ENCODE results near the gene HIVEP3. TPM values are rescaled to one million over a fixed set of nuclear protein-coding genes. Genes with fewer than 3 reads are reported as not detected.

Gene HIVEP3
- total RNA-seq, 1 experiment from 2014 or later = 1.4 TPM

- H3K4ac ChIP-seq (ENCODE audit: low read depth, low read length) = no peak overlapping the region
- no peaks in the 10 kb centered on the region for H3K9me3 ChIP-seq (ENCODE audit: control insufficient read depth, low read depth, low read length)
- H3K14ac ChIP-seq (ENCODE audit: insufficient read depth, low read length) = no peak overlapping the region
- H3K56ac ChIP-seq (ENCODE audit: insufficient read length, low read depth, low read length) = no peak overlapping the region
- H2BK5ac ChIP-seq (ENCODE audit: insufficient read length, low read length) = no peak overlapping the region
- no peak overlapping the region for H2BK120ac ChIP-seq (ENCODE audit: low read depth, low read length, poor library complexity, severe bottlenecking)
- H3K4me1 ChIP-seq (ENCODE audit: insufficient read depth, low read length) = no peaks in the 10 kb centered on the region
- no peak for TF ChIP-seq CTCF (conservative IDR thresholded peaks at IDR 0.05)
- Mint-ChIP-seq H3K27ac (no peak overlapping the region), H3K4me1 (peaks cover 13 to 15% of the 10 kb centered on the region in 2 experiments), H3K27me3 (ENCODE audit: low read depth) (peaks cover 4% of the 10 kb centered on the region; the same call in 1 of the 2 replicates), H3K9me3 (no peaks in the 10 kb centered on the region), H3K4me3 (no peak overlapping the region), H3K36me3 (ENCODE audit: insufficient read depth in 1 of 3, low read depth in 3 of 3) (no peaks in the 10 kb centered on the region)
- H3K27me3 ChIP-seq (ENCODE audit: insufficient read depth, low read length) = no peaks in the 10 kb centered on the region
- no peak overlapping the region for H4K5ac ChIP-seq (ENCODE audit: insufficient read length, low read depth, low read length)
- no peak overlapping the region for H3K4me2 ChIP-seq (ENCODE audit: insufficient read depth, insufficient read length, low read length)
- no peak overlapping the region for H2AFZ ChIP-seq (ENCODE audit: low read length)
- no peak overlapping the region for H3K27ac ChIP-seq (ENCODE audit: insufficient read length, low read depth, low read length)
- H3K9ac ChIP-seq (ENCODE audit: extremely low read depth, insufficient read length, low read length) = no peak overlapping the region
- H4K91ac ChIP-seq (ENCODE audit: insufficient read length, low read depth, low read length) = no peak overlapping the region
- H2BK12ac ChIP-seq (ENCODE audit: insufficient read length, low read depth, low read length) = no peak overlapping the region
- no peaks in the 10 kb centered on the region for H3K79me1 ChIP-seq (ENCODE audit: insufficient read depth, low read depth, low read length, poor library complexity, severe bottlenecking)
- no peak overlapping the region for H3T11ph ChIP-seq (ENCODE audit: low read length)
- H2BK15ac ChIP-seq (ENCODE audit: low read depth, low read length) = no peak overlapping the region
- H3K79me2 ChIP-seq (ENCODE audit: insufficient read depth, low read length) = no peaks in the 10 kb centered on the region
- no peaks in the 10 kb centered on the region for H4K20me1 ChIP-seq (ENCODE audit: control insufficient read depth, insufficient read depth, insufficient read length)
- H2BK20ac ChIP-seq (ENCODE audit: low read depth, low read length, poor library complexity, severe bottlenecking) = no peak overlapping the region
- H4K8ac ChIP-seq (replicated peaks; ENCODE audit: insufficient read length, low read depth, low read length) = no peak overlapping the region
- H2AK5ac ChIP-seq (ENCODE audit: insufficient read length, low read length) = no peak overlapping the region
- no CpG with 5 or more reads among the region's 9 CpGs for WGBS (ENCODE audit: extremely low coverage, insufficient read length, low lambda C conversion rate)
- H3K23ac ChIP-seq (ENCODE audit: insufficient read length, low read depth, low read length) = no peak overlapping the region
- DNase-seq = no peak
- H3K18ac ChIP-seq (ENCODE audit: insufficient read length, low read depth, low read length) = no peak overlapping the region
- H3K23me2 ChIP-seq (ENCODE audit: insufficient read length, low read depth, low read length, poor library complexity, severe bottlenecking) = no peaks in the 10 kb centered on the region
Measured at GRCh38 chr1:41649396-41650027, 269.2 kb downstream of the HIVEP3 start.

Measured in H9 (cell line).